Chondrocyte (in vitro differentiated cells): Measurements from ENCODE around the gene SPECC1L. TPM values are rescaled to one million over a fixed set of nuclear protein-coding genes. Genes with fewer than 3 reads are reported as not detected.

ENCODE experiments used
- DNase-seq: peaks from one replicate; pipeline ENCODE4 v3.0.0; 2021; ENCODE audit warnings: mixed read lengths, low spot score
- H3K27ac Mint-ChIP-seq: one replicate; pipeline ENCODE4 v1.8.0; 2021; ENCODE audit warnings: mild to moderate bottlenecking, moderate library complexity, mixed read lengths; ENCODE audit not compliant: unreplicated experiment
- H3K27me3 Mint-ChIP-seq: 2 replicates; pipeline ENCODE4 v1.8.0; 2021; ENCODE audit warnings: low read depth, mixed read lengths
- H3K36me3 Mint-ChIP-seq: 2 replicates; pipeline ENCODE4 v1.8.0; 2021; ENCODE audit warnings: low read depth, mixed read lengths
- H3K4me1 Mint-ChIP-seq: 2 replicates; pipeline ENCODE4 v1.8.0; 2021; ENCODE audit warnings: low read depth, mild to moderate bottlenecking, mixed read lengths
- H3K4me3 Mint-ChIP-seq: one replicate; pipeline ENCODE4 v1.8.0; 2021; ENCODE audit warnings: mild to moderate bottlenecking, moderate library complexity, mixed read lengths; ENCODE audit not compliant: unreplicated experiment
- H3K9me3 Mint-ChIP-seq: 2 replicates; pipeline ENCODE4 v1.8.0; 2021; ENCODE audit warnings: low read depth, mixed read lengths
- total RNA-seq: library from RNA; stranded (reverse); gene quantifications from 3 replicates; pipeline ENCODE4 v1.2.1, GENCODE V29; 2021
- TF ChIP-seq, protein P1 (sequence below): fragments of 200-600 bp; sonication (generic); IDR thresholded peaks from 2 replicates; pipeline ENCODE4 v1.5.0; 2021; ENCODE audit warnings: antibody characterized with exemption, mild to moderate bottlenecking, moderate library complexity

Gene SPECC1L
- total RNA-seq, 1 donor from 2014 or later, result 91.3 TPM

DNA sequence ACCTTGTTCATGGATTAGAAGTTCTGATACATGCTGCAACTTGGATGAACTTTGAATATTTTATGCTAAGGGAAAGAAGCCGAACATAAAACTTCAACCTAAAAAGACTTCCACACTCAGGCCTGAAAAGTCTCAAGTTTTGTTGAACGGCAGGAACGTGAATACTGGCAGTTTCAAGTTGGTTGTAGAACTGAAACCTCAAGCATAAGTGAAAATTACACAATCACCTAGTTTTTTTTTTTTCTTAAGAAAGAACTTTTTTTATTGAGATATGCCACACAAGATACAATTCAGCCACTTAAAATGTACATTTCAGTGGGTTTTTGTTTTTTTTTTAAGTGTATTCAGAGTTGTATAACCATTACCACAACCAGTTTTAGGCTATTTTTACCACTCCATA, 106.0 kb downstream of the SPECC1L start:
- Mint-ChIP-seq H3K27ac (no peak overlapping the region), H3K4me3 (no peak overlapping the region), H3K4me1 (no peaks in the 10 kb centered on the region), H3K9me3 (peaks cover 7% of the 10 kb centered on the region), H3K27me3 (no peaks in the 10 kb centered on the region), H3K36me3 (peaks cover 42% of the 10 kb centered on the region)
- TF ChIP-seq, protein P1, sequence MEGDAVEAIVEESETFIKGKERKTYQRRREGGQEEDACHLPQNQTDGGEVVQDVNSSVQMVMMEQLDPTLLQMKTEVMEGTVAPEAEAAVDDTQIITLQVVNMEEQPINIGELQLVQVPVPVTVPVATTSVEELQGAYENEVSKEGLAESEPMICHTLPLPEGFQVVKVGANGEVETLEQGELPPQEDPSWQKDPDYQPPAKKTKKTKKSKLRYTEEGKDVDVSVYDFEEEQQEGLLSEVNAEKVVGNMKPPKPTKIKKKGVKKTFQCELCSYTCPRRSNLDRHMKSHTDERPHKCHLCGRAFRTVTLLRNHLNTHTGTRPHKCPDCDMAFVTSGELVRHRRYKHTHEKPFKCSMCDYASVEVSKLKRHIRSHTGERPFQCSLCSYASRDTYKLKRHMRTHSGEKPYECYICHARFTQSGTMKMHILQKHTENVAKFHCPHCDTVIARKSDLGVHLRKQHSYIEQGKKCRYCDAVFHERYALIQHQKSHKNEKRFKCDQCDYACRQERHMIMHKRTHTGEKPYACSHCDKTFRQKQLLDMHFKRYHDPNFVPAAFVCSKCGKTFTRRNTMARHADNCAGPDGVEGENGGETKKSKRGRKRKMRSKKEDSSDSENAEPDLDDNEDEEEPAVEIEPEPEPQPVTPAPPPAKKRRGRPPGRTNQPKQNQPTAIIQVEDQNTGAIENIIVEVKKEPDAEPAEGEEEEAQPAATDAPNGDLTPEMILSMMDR, result no peak
- DNase-seq, result no peak

DNA sequence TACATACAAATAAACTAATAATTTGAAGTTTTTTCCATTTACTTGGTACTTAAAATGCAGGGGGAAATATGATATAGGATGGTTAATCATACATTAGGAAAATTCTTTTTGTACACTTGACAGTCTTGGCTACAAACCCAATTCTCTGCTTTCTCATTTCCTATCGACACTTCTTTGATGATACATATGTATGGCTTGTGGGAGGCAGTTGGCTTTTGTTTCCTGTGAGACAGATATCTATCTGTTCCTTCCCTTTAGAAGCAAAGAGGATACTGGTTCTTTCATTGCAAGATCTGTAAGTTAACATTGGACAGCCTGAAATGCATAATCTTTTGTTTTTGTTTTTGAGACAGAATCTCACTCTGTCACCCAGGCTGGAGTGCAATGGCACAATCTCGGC, 108.9 kb downstream of the SPECC1L start:
- Mint-ChIP-seq H3K4me3 (no peak overlapping the region), H3K9me3 (peaks cover 5% of the 10 kb centered on the region), H3K4me1 (no peaks in the 10 kb centered on the region), H3K36me3 (peaks cover 27% of the 10 kb centered on the region), H3K27me3 (no peaks in the 10 kb centered on the region), H3K27ac (no peak overlapping the region)
- DNase-seq, result no peak
- TF ChIP-seq, protein P1, result no peak

DNA sequence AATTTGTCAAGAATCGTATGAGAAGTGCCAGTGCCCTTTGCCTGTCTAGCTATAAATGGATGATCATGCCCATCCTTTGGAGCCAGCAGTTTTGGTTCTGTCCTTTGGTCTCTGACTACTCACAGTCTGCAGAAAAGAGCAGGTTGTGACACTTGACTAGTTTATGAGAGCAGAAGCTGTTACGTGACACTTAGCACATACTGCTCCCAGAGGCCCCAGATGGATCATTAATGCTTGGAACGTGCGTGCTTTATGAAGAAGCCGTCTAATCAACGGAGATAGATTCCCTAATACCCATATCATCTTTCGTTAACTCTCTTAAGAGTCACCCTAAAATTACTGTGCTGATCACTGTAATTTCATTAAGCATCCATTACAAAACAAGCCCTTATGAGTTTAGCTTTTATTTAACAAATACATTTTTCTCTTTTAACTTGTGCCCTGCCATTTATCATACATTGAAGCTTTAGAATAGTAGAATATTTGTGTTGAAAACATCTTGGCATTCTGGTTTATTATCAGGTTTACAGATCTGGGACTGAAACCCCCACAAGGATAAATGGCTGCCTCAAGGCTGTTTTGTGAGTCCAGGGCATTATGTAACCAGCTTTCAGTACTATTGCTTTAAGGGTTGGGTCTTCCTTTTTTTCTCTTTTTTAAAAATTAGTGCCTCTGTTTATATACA, 109.7 kb downstream of the SPECC1L start:
- Mint-ChIP-seq H3K4me1 (no peaks in the 10 kb centered on the region), H3K9me3 (no peaks in the 10 kb centered on the region), H3K27ac (no peak overlapping the region), H3K4me3 (no peak overlapping the region), H3K27me3 (no peaks in the 10 kb centered on the region), H3K36me3 (peaks cover 21% of the 10 kb centered on the region)
- DNase-seq, result no peak
- TF ChIP-seq, protein P1, result no peak

DNA sequence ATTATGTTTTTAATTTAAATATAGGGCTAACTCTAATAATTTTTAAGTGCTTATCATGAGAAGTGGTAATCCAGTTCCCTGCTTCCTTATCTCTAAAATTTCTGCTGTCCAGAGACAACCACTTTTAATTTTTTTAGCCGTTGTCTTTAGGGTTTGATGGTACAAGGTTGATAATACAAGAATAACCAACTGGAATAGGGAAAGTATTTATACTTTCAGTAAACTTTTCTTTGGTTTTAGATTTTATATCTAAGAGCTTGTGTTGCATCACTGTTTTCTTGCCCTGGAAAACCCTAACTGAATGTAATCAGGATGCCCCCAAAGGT, 110.2 kb downstream of the SPECC1L start:
- DNase-seq, result no peak
- Mint-ChIP-seq H3K4me1 (no peaks in the 10 kb centered on the region), H3K27me3 (no peaks in the 10 kb centered on the region), H3K27ac (no peak overlapping the region), H3K9me3 (no peaks in the 10 kb centered on the region), H3K4me3 (no peak overlapping the region), H3K36me3 (peaks cover 17% of the 10 kb centered on the region)
- TF ChIP-seq, protein P1, result no peak

DNA sequence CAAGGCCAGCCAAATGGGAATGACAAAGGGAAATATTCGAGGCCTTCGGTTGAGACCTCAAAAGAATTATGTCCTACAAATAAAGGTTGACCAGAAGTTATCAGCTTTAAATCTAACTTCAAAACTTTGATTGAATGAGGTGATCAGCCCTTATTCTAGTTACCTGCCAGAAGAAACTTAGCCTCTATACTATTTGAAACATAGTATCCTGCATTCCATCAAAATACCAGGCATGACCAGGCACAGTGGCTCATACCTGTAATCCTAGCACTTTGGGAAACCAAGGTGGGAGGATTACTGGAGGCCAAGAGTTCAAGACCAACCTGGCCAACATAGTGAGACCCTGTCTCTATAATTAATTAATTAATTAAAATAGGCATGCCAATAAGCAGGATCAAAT, 112.4 kb downstream of the SPECC1L start:
- no peaks in the 10 kb centered on the region for H3K9me3 Mint-ChIP-seq
- no peaks in the 10 kb centered on the region for H3K4me1 Mint-ChIP-seq
- H3K36me3 Mint-ChIP-seq, result peaks cover 8% of the 10 kb centered on the region
- DNase-seq, result no peak
- no peak overlapping the region for H3K4me3 Mint-ChIP-seq
- no peak overlapping the region for H3K27ac Mint-ChIP-seq
- TF ChIP-seq, protein P1, result no peak
- no peaks in the 10 kb centered on the region for H3K27me3 Mint-ChIP-seq
